LNCaP clone FGC (cell line): ENCODE results near the gene CDK14.

Source experiments
- DNase-seq: peaks from one replicate; pipeline ENCODE4 v3.0.0-alpha.2; 2011; ENCODE audit warnings: low read depth
- H3K4me3 ChIP-seq: 2 replicates; pipeline ENCODE4 v1.5.1; 2011; ENCODE audit warnings: mild to moderate bottlenecking, low read depth, low read length, control low read depth
- CTCF ChIP-seq: IDR thresholded peaks from 2 replicates; pipeline ENCODE4 v1.5.1; 2012; ENCODE audit warnings: mild to moderate bottlenecking; ENCODE audit not compliant: control insufficient read depth, insufficient read depth; ENCODE audit errors: extremely low read depth

Gene CDK14

GRCh38 chr7:90816511-90817142 lies 220.5 kb downstream of the CDK14 start:
- TF ChIP-seq CTCF, result no peak
- no peak overlapping the region for H3K4me3 ChIP-seq
- peak; percentile 81 for DNase-seq

GRCh38 chr7:90817151-90817550 lies 221.0 kb downstream of the CDK14 start:
- TF ChIP-seq CTCF, result no peak
- no peak overlapping the region for H3K4me3 ChIP-seq
- no peak for DNase-seq

GRCh38 chr7:90817846-90818245 lies 221.7 kb downstream of the CDK14 start:
- no peak for TF ChIP-seq CTCF
- no peak overlapping the region for H3K4me3 ChIP-seq
- DNase-seq, result no peak

GRCh38 chr7:90818341-90818740 lies 222.2 kb downstream of the CDK14 start:
- no peak overlapping the region for H3K4me3 ChIP-seq
- no peak for DNase-seq
- no peak for TF ChIP-seq CTCF

GRCh38 chr7:90821961-90822620 lies 226.0 kb downstream of the CDK14 start:
- TF ChIP-seq CTCF, result no peak

GRCh38 chr7:90824386-90825307 lies 228.5 kb downstream of the CDK14 start:
- H3K4me3 ChIP-seq, result no peak overlapping the region
- DNase-seq, result no peak
- no peak for TF ChIP-seq CTCF

More at GRCh38 chr7:90821961-90822620, 226.0 kb downstream of the CDK14 start:
- DNase-seq, result peak; percentile 18
- H3K4me3 ChIP-seq, result no peak overlapping the region
